HepG2 (cell line): Measurements from ENCODE around the gene MAD2L2. TPM values are rescaled to one million over a fixed set of nuclear protein-coding genes. Genes with fewer than 3 reads are reported as not detected.

ENCODE experiments used
- DDIT3 ChIP-seq: sonication (generic); formaldehyde crosslinking; IDR thresholded peaks from 2 replicates; pipeline ENCODE4 v1.4.0; 2020; ENCODE audit warnings: mild to moderate bottlenecking, missing genetic modification reagents
- ERF ChIP-seq: IDR thresholded peaks from 2 replicates; pipeline ENCODE4 v1.6.1; 2018; ENCODE audit warnings: missing biosample characterization, missing genetic modification reagents
- FOSL1 ChIP-seq: sonication (generic); formaldehyde crosslinking; IDR thresholded peaks from 2 replicates; pipeline ENCODE4 v1.9.0; 2021; ENCODE audit warnings: missing genetic modification reagents, borderline replicate concordance
- GLMP ChIP-seq: sonication (generic); formaldehyde crosslinking; IDR thresholded peaks from 2 replicates; pipeline ENCODE4 v1.9.0; 2021; ENCODE audit warnings: missing genetic modification reagents, mild to moderate bottlenecking, borderline replicate concordance
- JUNB ChIP-seq: sonication (generic); formaldehyde crosslinking; IDR thresholded peaks from 2 replicates; pipeline ENCODE4 v1.8.0; 2022; ENCODE audit warnings: missing genetic modification reagents, mild to moderate bottlenecking, borderline replicate concordance
- KDM5B ChIP-seq: sonication (generic); formaldehyde crosslinking; IDR thresholded peaks from 2 replicates; pipeline ENCODE4 v1.4.0; 2020; ENCODE audit warnings: missing genetic modification reagents, mild to moderate bottlenecking, borderline replicate concordance
- MAFK ChIP-seq, 2 experiments: IDR thresholded peaks in 1 of 2; conservative IDR thresholded peaks in 1 of 2; 2 replicates each; pipeline ENCODE4 v1.6.1; 2011; ENCODE audit warnings: improper control_type of control experiment in 2 of 2, low read length in 2 of 2
- PHF8 ChIP-seq: sonication (generic); formaldehyde crosslinking; IDR thresholded peaks from 2 replicates; pipeline ENCODE4 v1.5.0; 2020; ENCODE audit warnings: missing genetic modification reagents
- SOX6 ChIP-seq, 2 experiments: fragments of 450-650 bp in 1 of 2; sonication (generic) in 1 of 2; formaldehyde crosslinking in 1 of 2; IDR thresholded peaks; 2 replicates each; pipeline versions ENCODE4 v1.4.0 to v1.6.1; 2017 to 2020; ENCODE audit warnings: antibody characterized with exemption in 1 of 2, mild to moderate bottlenecking in 1 of 2, missing genetic modification reagents in 1 of 2
- ZEB1 ChIP-seq: IDR thresholded peaks from 2 replicates; pipeline ENCODE4 v1.6.1; 2012; ENCODE audit warnings: mild to moderate bottlenecking, low read depth, inconsistent platforms; ENCODE audit not compliant: insufficient replicate concordance
- ZFY ChIP-seq: sonication (generic); formaldehyde crosslinking; IDR thresholded peaks from 2 replicates; pipeline ENCODE4 v1.4.0; 2020; ENCODE audit warnings: missing genetic modification reagents
- ZNF143 ChIP-seq: sonication (generic); formaldehyde crosslinking; IDR thresholded peaks from 2 replicates; pipeline ENCODE4 v1.4.0; 2020; ENCODE audit warnings: missing genetic modification reagents
- ZNF329 ChIP-seq: sonication (generic); formaldehyde crosslinking; IDR thresholded peaks from 2 replicates; pipeline ENCODE4 v1.9.0; 2021; ENCODE audit warnings: low read depth, mild to moderate bottlenecking, missing genetic modification reagents
- ZNF331 ChIP-seq: sonication (generic); formaldehyde crosslinking; IDR thresholded peaks from 2 replicates; pipeline ENCODE4 v1.4.0; 2020; ENCODE audit warnings: missing genetic modification reagents
- ZNF354B ChIP-seq: sonication (generic); formaldehyde crosslinking; IDR thresholded peaks from 2 replicates; pipeline ENCODE4 v1.8.0; 2022; ENCODE audit warnings: mild to moderate bottlenecking, missing genetic modification reagents
- ZNF614 ChIP-seq: IDR thresholded peaks from 2 replicates; pipeline ENCODE4 v1.6.1; 2018; ENCODE audit warnings: missing biosample characterization, missing genetic modification reagents, inconsistent platforms, borderline replicate concordance
- ZNF672 ChIP-seq: sonication (generic); formaldehyde crosslinking; IDR thresholded peaks from 2 replicates; pipeline ENCODE4 v1.8.1; 2022; ENCODE audit warnings: missing genetic modification reagents
- ZNF747 ChIP-seq: sonication (generic); formaldehyde crosslinking; IDR thresholded peaks from 2 replicates; pipeline ENCODE4 v1.8.1; 2023; ENCODE audit warnings: missing genetic modification reagents, mild to moderate bottlenecking, borderline replicate concordance
- ZNF850 ChIP-seq: sonication (generic); formaldehyde crosslinking; conservative IDR thresholded peaks from 2 replicates; pipeline ENCODE4 v1.9.0; 2021; ENCODE audit warnings: mild to moderate bottlenecking, missing genetic modification reagents
- polyA plus RNA-seq, 8 experiments: library from polyadenylated mRNA; depleted of rRNA in 3 of 8; stranded (reverse) in 7 of 8; unstranded in 1 of 8; fragments of >200 nt; fragmentation: Illumina TruSeq in 4 of 8; extraction: Trizol in 4 of 8; gene quantifications; 2 replicates each; pipeline versions ENCODE4 v1.2.1 to v1.2.3, GENCODE V29; 2011 to 2016; ENCODE audit warnings: low read depth in 4 of 8, missing spikeins in 1 of 8, mixed read lengths in 1 of 8; ENCODE audit not compliant: insufficient read depth in 1 of 8
- total RNA-seq, 5 experiments: library from RNA; depleted of rRNA; stranded (reverse); fragments of >200 nt; fragmentation: Illumina TruSeq; extraction: Trizol; gene quantifications; 2 replicates each; pipeline ENCODE4 v1.2.3, GENCODE V29; 2016; ENCODE audit warnings: low read depth in 1 of 5
- TF ChIP-seq, protein P1 (sequence below): sonication (generic); formaldehyde crosslinking; IDR thresholded peaks from 2 replicates; pipeline ENCODE4 v1.4.0; 2020; ENCODE audit warnings: missing genetic modification reagents, borderline replicate concordance
- TF ChIP-seq, protein P2 (sequence below): IDR thresholded peaks from 2 replicates; pipeline ENCODE4 v1.6.1; 2016; ENCODE audit warnings: mild to moderate bottlenecking
- TF ChIP-seq, protein P3 (sequence below): sonication (generic); formaldehyde crosslinking; IDR thresholded peaks from 2 replicates; pipeline ENCODE4 v1.8.1; 2023; ENCODE audit warnings: mild to moderate bottlenecking, missing genetic modification reagents, borderline replicate concordance

The MAD2L2 gene
- total and polyA plus RNA-seq, 2 of the 13 experiments (the other 11 are each of a cell fraction or from before 2014, with no cell fraction given): 51.8 to 53.8 TPM

DNA sequence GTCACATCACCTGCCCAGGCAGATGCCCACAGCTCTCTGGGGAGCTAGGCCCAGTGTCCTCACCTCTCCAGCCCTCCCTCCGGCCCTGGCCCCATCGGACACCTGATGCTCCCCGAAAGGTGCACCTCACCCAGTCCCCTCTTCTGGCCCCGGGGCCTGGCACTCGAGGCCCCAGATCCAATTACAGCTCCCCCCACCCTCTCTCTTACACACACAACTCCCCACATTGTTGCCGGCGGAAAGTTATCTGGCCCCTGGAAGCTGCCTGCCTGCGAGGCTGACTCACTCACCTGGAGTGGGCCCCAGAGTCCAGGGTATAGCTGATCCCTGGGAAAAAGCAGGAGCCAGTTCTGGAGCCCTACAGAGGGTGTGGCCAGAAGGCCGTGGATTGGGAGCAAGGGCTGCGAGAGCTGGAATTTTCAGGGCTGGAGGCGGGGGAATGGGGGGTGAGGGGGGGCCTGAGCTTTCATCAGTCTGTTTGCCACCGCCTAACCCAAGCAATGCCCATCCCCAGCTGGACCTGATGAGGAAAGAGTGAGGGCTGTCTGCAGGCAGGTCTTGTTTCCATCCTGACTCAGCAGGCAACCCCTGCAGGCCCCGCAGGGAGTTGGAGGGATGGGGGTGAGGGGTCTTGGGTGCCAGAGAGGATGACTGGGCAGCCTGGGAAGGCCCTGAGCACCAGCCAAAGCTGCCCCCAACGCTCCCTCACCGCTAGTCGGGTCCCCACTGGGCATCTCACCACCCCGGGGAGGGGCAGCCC, 27.7 kb downstream of the MAD2L2 start (continued):
- TF ChIP-seq ZNF143 (CRISPR knock-in tag): no peak
- no peak for TF ChIP-seq ZNF354B (CRISPR knock-in tag)
- TF ChIP-seq KDM5B (CRISPR knock-in tag): no peak; the same call in 1 of the 2 replicates
- TF ChIP-seq ZNF850 (CRISPR knock-in tag): no peak
- TF ChIP-seq ZNF672: no peak
- no peak for TF ChIP-seq SOX6 (IDR thresholded peaks at IDR 0.05)
- peak; percentile 56 for TF ChIP-seq SOX6 (CRISPR knock-in tag; IDR thresholded peaks at IDR 0.05)
- no peak for TF ChIP-seq ZNF331
- peak; percentile 47; the same call in 1 of the 2 replicates for TF ChIP-seq ZFY (CRISPR knock-in tag)
- no peak for TF ChIP-seq ZNF329 (CRISPR knock-in tag)
- TF ChIP-seq JUNB (CRISPR knock-in tag): peak; percentile 76; the same call in 1 of the 2 replicates
- peak; percentile 16; the same call in 1 of the 2 replicates for TF ChIP-seq PHF8 (CRISPR knock-in tag)
- TF ChIP-seq, protein P1, sequence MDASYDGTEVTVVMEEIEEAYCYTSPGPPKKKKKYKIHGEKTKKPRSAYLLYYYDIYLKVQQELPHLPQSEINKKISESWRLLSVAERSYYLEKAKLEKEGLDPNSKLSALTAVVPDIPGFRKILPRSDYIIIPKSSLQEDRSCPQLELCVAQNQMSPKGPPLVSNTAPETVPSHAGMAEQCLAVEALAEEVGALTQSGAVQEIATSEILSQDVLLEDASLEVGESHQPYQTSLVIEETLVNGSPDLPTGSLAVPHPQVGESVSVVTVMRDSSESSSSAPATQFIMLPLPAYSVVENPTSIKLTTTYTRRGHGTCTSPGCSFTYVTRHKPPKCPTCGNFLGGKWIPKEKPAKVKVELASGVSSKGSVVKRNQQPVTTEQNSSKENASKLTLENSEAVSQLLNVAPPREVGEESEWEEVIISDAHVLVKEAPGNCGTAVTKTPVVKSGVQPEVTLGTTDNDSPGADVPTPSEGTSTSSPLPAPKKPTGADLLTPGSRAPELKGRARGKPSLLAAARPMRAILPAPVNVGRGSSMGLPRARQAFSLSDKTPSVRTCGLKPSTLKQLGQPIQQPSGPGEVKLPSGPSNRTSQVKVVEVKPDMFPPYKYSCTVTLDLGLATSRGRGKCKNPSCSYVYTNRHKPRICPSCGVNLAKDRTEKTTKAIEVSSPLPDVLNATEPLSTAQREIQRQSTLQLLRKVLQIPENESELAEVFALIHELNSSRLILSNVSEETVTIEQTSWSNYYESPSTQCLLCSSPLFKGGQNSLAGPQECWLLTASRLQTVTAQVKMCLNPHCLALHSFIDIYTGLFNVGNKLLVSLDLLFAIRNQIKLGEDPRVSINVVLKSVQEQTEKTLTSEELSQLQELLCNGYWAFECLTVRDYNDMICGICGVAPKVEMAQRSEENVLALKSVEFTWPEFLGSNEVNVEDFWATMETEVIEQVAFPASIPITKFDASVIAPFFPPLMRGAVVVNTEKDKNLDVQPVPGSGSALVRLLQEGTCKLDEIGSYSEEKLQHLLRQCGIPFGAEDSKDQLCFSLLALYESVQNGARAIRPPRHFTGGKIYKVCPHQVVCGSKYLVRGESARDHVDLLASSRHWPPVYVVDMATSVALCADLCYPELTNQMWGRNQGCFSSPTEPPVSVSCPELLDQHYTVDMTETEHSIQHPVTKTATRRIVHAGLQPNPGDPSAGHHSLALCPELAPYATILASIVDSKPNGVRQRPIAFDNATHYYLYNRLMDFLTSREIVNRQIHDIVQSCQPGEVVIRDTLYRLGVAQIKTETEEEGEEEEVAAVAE (CRISPR knock-in tag): peak; percentile 30; the same call in 1 of the 2 replicates
- TF ChIP-seq, protein P2, sequence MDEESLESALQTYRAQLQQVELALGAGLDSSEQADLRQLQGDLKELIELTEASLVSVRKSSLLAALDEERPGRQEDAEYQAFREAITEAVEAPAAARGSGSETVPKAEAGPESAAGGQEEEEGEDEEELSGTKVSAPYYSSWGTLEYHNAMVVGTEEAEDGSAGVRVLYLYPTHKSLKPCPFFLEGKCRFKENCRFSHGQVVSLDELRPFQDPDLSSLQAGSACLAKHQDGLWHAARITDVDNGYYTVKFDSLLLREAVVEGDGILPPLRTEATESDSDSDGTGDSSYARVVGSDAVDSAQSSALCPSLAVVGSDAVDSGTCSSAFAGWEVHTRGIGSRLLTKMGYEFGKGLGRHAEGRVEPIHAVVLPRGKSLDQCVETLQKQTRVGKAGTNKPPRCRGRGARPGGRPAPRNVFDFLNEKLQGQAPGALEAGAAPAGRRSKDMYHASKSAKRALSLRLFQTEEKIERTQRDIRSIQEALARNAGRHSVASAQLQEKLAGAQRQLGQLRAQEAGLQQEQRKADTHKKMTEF (CRISPR knock-in tag): peak; percentile 31; the same call in 1 of the 2 replicates
- no peak for TF ChIP-seq ERF (CRISPR knock-in tag)
- 0 out of 2 replicates have a peak, but pooled peaks have one; percentile 33 for TF ChIP-seq ZNF747 (CRISPR knock-in tag)
- TF ChIP-seq FOSL1 (CRISPR knock-in tag): peak; percentile 75
- peak; percentile 15 to 16; a peak in 1 of 4 replicates for TF ChIP-seq MAFK (conservative IDR thresholded peaks at IDR 0.05 in 1 of 2, IDR thresholded peaks at IDR 0.05 in 1 of 2; ENCODE audit: low read length in 2 of 2)
- TF ChIP-seq, protein P3, sequence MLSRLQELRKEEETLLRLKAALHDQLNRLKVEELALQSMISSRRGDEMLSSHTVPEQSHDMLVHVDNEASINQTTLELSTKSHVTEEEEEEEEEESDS (CRISPR knock-in tag): no peak
- TF ChIP-seq DDIT3 (CRISPR knock-in tag): no peak
- TF ChIP-seq ZEB1: peak; percentile 76
- no peak for TF ChIP-seq GLMP (CRISPR knock-in tag)
- no peak for TF ChIP-seq ZNF614 (CRISPR knock-in tag)
